GM12878 (cell line): ENCODE measurements around the gene YIF1B. TPM values are rescaled to one million over a fixed set of nuclear protein-coding genes. Genes with fewer than 3 reads are reported as not detected.

ENCODE experiments used
- ATF7 ChIP-seq: fragments of 450-650 bp; IDR thresholded peaks from 2 replicates; pipeline ENCODE4 v1.6.1; 2016; ENCODE audit warnings: low read depth, mild to moderate bottlenecking
- BCL11A ChIP-seq: IDR thresholded peaks from 2 replicates; pipeline ENCODE4 v1.6.1; 2011; ENCODE audit warnings: low read depth, low read length
- CBFB ChIP-seq: IDR thresholded peaks from 2 replicates; pipeline ENCODE4 v1.6.1; 2016; ENCODE audit warnings: antibody characterized with exemption, low read depth
- CHD4 ChIP-seq: fragments of 200-600 bp; sonication (generic); IDR thresholded peaks from 2 replicates; pipeline ENCODE4 v1.6.1; 2016; ENCODE audit warnings: mild to moderate bottlenecking
- CREB1 ChIP-seq: IDR thresholded peaks from 2 replicates; pipeline ENCODE4 v1.6.1; 2012; ENCODE audit warnings: low read depth, mild to moderate bottlenecking, inconsistent platforms
- ELK1 ChIP-seq: IDR thresholded peaks from 2 replicates; pipeline ENCODE4 v1.6.1; 2012; ENCODE audit warnings: low read depth, low read length, improper control_type of control experiment
- FOXK2 ChIP-seq: fragments of 450-650 bp; IDR thresholded peaks from 2 replicates; pipeline ENCODE4 v1.6.1; 2017; ENCODE audit warnings: mild to moderate bottlenecking, moderate library complexity
- GATAD2B ChIP-seq: fragments of 450-650 bp; conservative IDR thresholded peaks from 2 replicates; pipeline ENCODE4 v1.6.1; 2017; ENCODE audit warnings: low read depth, mild to moderate bottlenecking, moderate library complexity
- HDAC6 ChIP-seq: fragments of 200-600 bp; sonication (generic); IDR thresholded peaks from one replicate; pipeline ENCODE4 v1.8.0; 2017; ENCODE audit warnings: antibody characterized with exemption; ENCODE audit not compliant: unreplicated experiment
- HDGF ChIP-seq: fragments of 450-650 bp; IDR thresholded peaks from 2 replicates; pipeline ENCODE4 v1.6.1; 2016; ENCODE audit warnings: antibody characterized with exemption
- IKZF1 ChIP-seq: fragments of 450-650 bp; conservative IDR thresholded peaks from 2 replicates; pipeline ENCODE4 v1.6.1; 2017; ENCODE audit warnings: antibody characterized with exemption, mild to moderate bottlenecking
- JUND ChIP-seq: IDR thresholded peaks from 2 replicates; pipeline ENCODE4 v1.6.1; 2012; ENCODE audit warnings: low read depth, mild to moderate bottlenecking, low read length, improper control_type of control experiment, moderate library complexity
- KLF5 ChIP-seq: fragments of 450-650 bp; IDR thresholded peaks from 2 replicates; pipeline ENCODE4 v1.6.1; 2014; ENCODE audit warnings: mild to moderate bottlenecking; ENCODE audit not compliant: partially characterized antibody
- MYB ChIP-seq: fragments of 150-350 bp; IDR thresholded peaks from 2 replicates; pipeline ENCODE4 v1.6.1; 2014; ENCODE audit warnings: mild to moderate bottlenecking, low read depth, low read length, borderline replicate concordance
- NFIC ChIP-seq: IDR thresholded peaks from 2 replicates; pipeline ENCODE4 v1.6.1; 2012; ENCODE audit warnings: low read depth, mild to moderate bottlenecking, inconsistent platforms, low read length, moderate library complexity
- NFXL1 ChIP-seq: fragments of 450-650 bp; IDR thresholded peaks from 2 replicates; pipeline ENCODE4 v1.6.1; 2017; ENCODE audit warnings: antibody characterized with exemption, mild to moderate bottlenecking, borderline replicate concordance
- PML ChIP-seq: IDR thresholded peaks from 2 replicates; pipeline ENCODE4 v1.6.1; 2012; ENCODE audit warnings: low read length, inconsistent platforms
- POLR2AphosphoS2 ChIP-seq: IDR thresholded peaks from 2 replicates; pipeline ENCODE4 v1.6.1; 2011; ENCODE audit warnings: low read depth, mild to moderate bottlenecking, low read length, improper control_type of control experiment, moderate library complexity
- POU2F2 ChIP-seq: IDR thresholded peaks from 3 replicates; pipeline ENCODE4 v1.6.1; 2011; ENCODE audit warnings: low read depth, mild to moderate bottlenecking, low read length, borderline replicate concordance
- RFX5 ChIP-seq: IDR thresholded peaks from 2 replicates; pipeline ENCODE4 v1.6.1; 2011; ENCODE audit warnings: low read depth, low read length, improper control_type of control experiment
- SIX5 ChIP-seq: IDR thresholded peaks from 2 replicates; pipeline ENCODE4 v1.6.1; 2011; ENCODE audit warnings: mild to moderate bottlenecking, low read depth, low read length, moderate library complexity; ENCODE audit not compliant: severe bottlenecking
- SMARCA5 ChIP-seq: fragments of 450-650 bp; IDR thresholded peaks from 2 replicates; pipeline ENCODE4 v1.6.1; 2017; ENCODE audit warnings: mild to moderate bottlenecking
- ZNF207 ChIP-seq: fragments of 450-650 bp; IDR thresholded peaks from 2 replicates; pipeline ENCODE4 v1.6.1; 2014; ENCODE audit warnings: antibody characterized with exemption, mild to moderate bottlenecking, borderline replicate concordance
- polyA plus RNA-seq, 11 experiments: library from polyadenylated mRNA; depleted of rRNA in 4 of 11; unstranded in 6 of 11; stranded (reverse) in 5 of 11; fragments of >200 nt; fragmentation: Nextera tagmentation in 4 of 11; fragmentation: Illumina TruSeq in 1 of 11; extraction: Ambion mirVana in 4 of 11; extraction: Trizol in 1 of 11; gene quantifications; 1 replicate in 1 of 11; 2 replicates in 10 of 11; pipeline versions ENCODE4 v1.2.1 to v1.2.3, GENCODE V29; 2011 to 2016; ENCODE audit warnings: inconsistent platforms in 2 of 11, missing spikeins in 2 of 11, low read depth in 1 of 11
- total RNA-seq, 4 experiments: library from RNA; depleted of rRNA in 3 of 4; stranded (reverse); fragments of >200 nt in 3 of 4; fragmentation: Illumina TruSeq in 1 of 4; extraction: Trizol in 1 of 4; gene quantifications; 2 replicates each; pipeline versions ENCODE4 v1.2.1 to v1.2.3, GENCODE V29; 2013 to 2021
- TF ChIP-seq, protein P1 (sequence below): fragments of 450-650 bp; IDR thresholded peaks from 2 replicates; pipeline ENCODE4 v1.6.1; 2016; ENCODE audit warnings: mild to moderate bottlenecking
- TF ChIP-seq, protein P2 (sequence below): IDR thresholded peaks from 2 replicates; pipeline ENCODE4 v1.6.1; 2011; ENCODE audit warnings: low read depth, low read length, improper control_type of control experiment, borderline replicate concordance
- TF ChIP-seq, protein P3 (sequence below): fragments of 150-350 bp; IDR thresholded peaks from 2 replicates; pipeline ENCODE4 v1.6.1; 2016; ENCODE audit warnings: low read depth, low read length

YIF1B gene
- total and polyA plus RNA-seq, 10 of the 15 experiments (the other 5 are each of a cell fraction or from before 2014, with no cell fraction given): 1.3 to 106 (median 53.5) TPM

DNA sequence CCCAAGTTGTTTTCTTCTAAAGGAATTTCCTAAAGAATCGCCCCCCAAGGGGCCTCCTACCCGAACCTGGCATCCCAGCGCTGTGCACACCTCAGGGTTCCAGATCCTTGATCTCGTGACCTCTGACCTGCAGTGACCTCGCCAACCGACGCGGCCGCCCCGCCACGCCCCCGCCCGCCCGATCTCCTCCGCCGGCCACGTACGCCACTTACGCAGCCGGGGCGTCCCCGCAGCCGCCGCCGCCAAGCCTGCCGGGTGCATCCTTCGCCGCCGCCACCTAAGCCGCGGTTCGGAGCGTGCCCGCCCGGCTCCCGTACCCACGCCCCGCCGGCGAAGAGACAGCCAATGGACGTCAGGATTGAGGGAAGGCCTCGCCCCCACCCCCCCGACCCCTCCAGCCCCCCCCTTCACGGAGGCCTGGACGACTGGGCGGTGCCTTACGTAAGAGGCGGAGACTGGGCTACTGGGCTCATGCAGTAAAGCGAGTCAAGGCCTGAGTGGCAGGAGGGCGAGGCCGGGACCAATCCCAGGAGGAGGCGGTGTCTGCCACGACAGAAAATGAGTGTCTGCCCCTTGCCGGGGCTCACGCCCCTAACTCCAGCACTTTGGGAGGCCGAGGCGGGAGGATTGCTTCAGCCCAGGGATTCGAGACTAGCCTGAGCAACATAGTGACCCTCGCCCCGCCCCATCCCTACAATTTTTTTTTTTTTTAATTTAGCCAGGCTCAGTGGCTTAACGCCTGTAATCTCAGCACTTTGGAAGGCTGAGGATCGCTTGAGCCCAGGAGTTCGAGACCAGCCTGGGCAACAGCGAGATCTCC lies at the start of gene YIF1B (continued):
- TF ChIP-seq, protein P1, sequence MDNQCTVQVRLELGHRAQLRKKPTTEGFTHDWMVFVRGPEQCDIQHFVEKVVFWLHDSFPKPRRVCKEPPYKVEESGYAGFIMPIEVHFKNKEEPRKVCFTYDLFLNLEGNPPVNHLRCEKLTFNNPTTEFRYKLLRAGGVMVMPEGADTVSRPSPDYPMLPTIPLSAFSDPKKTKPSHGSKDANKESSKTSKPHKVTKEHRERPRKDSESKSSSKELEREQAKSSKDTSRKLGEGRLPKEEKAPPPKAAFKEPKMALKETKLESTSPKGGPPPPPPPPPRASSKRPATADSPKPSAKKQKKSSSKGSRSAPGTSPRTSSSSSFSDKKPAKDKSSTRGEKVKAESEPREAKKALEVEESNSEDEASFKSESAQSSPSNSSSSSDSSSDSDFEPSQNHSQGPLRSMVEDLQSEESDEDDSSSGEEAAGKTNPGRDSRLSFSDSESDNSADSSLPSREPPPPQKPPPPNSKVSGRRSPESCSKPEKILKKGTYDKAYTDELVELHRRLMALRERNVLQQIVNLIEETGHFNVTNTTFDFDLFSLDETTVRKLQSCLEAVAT: 0 out of 2 replicates have a peak, but pooled peaks have one; percentile 17
- TF ChIP-seq GATAD2B (peak; percentile 8; the same call in 1 of the 2 replicates), PML (no peak), NFXL1 (no peak), POU2F2 (0 out of 3 replicates have a peak, but pooled peaks have one; percentile 88), CBFB (no peak), IKZF1 (0 out of 2 replicates have a peak, but pooled peaks have one; percentile 4), ATF7 (peak; percentile 53), RFX5 (peak; percentile 56; the same call in 1 of the 2 replicates), MYB (no peak), BCL11A (no peak), NFIC (no peak), ZNF207 (no peak), SIX5 (no peak), JUND (no peak), POLR2AphosphoS2 (no peak), CHD4 (no peak), FOXK2 (no peak), KLF5 (no peak), SMARCA5 (0 out of 2 replicates have a peak, but pooled peaks have one; percentile 42), HDAC6 (no peak), ELK1 (no peak), HDGF (peak; percentile 39; the same call in 1 of the 2 replicates), CREB1 (peak; percentile 75)
- TF ChIP-seq, protein P2, sequence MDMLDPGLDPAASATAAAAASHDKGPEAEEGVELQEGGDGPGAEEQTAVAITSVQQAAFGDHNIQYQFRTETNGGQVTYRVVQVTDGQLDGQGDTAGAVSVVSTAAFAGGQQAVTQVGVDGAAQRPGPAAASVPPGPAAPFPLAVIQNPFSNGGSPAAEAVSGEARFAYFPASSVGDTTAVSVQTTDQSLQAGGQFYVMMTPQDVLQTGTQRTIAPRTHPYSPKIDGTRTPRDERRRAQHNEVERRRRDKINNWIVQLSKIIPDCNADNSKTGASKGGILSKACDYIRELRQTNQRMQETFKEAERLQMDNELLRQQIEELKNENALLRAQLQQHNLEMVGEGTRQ: no peak
- TF ChIP-seq, protein P3, sequence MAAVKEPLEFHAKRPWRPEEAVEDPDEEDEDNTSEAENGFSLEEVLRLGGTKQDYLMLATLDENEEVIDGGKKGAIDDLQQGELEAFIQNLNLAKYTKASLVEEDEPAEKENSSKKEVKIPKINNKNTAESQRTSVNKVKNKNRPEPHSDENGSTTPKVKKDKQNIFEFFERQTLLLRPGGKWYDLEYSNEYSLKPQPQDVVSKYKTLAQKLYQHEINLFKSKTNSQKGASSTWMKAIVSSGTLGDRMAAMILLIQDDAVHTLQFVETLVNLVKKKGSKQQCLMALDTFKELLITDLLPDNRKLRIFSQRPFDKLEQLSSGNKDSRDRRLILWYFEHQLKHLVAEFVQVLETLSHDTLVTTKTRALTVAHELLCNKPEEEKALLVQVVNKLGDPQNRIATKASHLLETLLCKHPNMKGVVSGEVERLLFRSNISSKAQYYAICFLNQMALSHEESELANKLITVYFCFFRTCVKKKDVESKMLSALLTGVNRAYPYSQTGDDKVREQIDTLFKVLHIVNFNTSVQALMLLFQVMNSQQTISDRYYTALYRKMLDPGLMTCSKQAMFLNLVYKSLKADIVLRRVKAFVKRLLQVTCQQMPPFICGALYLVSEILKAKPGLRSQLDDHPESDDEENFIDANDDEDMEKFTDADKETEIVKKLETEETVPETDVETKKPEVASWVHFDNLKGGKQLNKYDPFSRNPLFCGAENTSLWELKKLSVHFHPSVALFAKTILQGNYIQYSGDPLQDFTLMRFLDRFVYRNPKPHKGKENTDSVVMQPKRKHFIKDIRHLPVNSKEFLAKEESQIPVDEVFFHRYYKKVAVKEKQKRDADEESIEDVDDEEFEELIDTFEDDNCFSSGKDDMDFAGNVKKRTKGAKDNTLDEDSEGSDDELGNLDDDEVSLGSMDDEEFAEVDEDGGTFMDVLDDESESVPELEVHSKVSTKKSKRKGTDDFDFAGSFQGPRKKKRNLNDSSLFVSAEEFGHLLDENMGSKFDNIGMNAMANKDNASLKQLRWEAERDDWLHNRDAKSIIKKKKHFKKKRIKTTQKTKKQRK: no peak
